ENCODE measurements around the gene APAF1. TPM values are rescaled to one million over a fixed set of nuclear protein-coding genes. Genes with fewer than 3 reads are reported as not detected.
"Not testable (repeated sequence)": the region's sequence is repeated elsewhere in the genome, so short reads cannot be mapped to it uniquely, and the experiment has no call there.

APAF1 gene
- total RNA-seq, 1 donor from 2014 or later: 28.3 TPM

- H3K27me3 Mint-ChIP-seq (ENCODE audit: low read depth); intact Hi-C loops (cut with micrococcal nuclease): not testable (repeated sequence)
- H3K27ac Mint-ChIP-seq: peak overlapping the region; percentile 49
These were observed 2.3 kb upstream of the APAF1 start for GRCh38 chr12:98642801-98643200.

GRCh38 chr12:98644433-98644711 is 718 bp upstream of the APAF1 start:
- Mint-ChIP-seq H3K27me3 (ENCODE audit: low read depth) (no peaks in the 10 kb centered on the region), H3K4me3 (ENCODE audit: low read depth) (peak overlapping the region; percentile 97), H3K9me3 (no peaks in the 10 kb centered on the region), H3K36me3 (ENCODE audit: low read depth) (peaks cover 28% of the 10 kb centered on the region), H3K4me1 (ENCODE audit: low read depth) (peaks cover 27% of the 10 kb centered on the region), H3K27ac (peak overlapping the region; percentile 98)
- intact Hi-C loops (cut with micrococcal nuclease): loop anchor here (1.0 to 2.0 kb wide), 6 partner anchors 12 to 1738 kb away; partner anchors contain the start of genes ACTR6, NEDD1 and TMPO
- DNase-seq (ENCODE audit: low spot score): no peak

More at GRCh38 chr12:98642801-98643200, 2.3 kb upstream of the APAF1 start:
- H3K9me3 Mint-ChIP-seq; DNase-seq (ENCODE audit: low spot score): not testable (repeated sequence)
- peak overlapping the region; percentile 97 for H3K4me3 Mint-ChIP-seq (ENCODE audit: low read depth)
- peaks cover 29% of the 10 kb centered on the region for H3K36me3 Mint-ChIP-seq (ENCODE audit: low read depth)
- peaks cover 28% of the 10 kb centered on the region for H3K4me1 Mint-ChIP-seq (ENCODE audit: low read depth)

- peak overlapping the region; percentile 79 for H3K27ac Mint-ChIP-seq
- peak overlapping the region; percentile 97 for H3K4me3 Mint-ChIP-seq (ENCODE audit: low read depth)
- H3K4me1 Mint-ChIP-seq (ENCODE audit: low read depth): peaks cover 32% of the 10 kb centered on the region
- peaks cover 35% of the 10 kb centered on the region for H3K36me3 Mint-ChIP-seq (ENCODE audit: low read depth)
- intact Hi-C loops (cut with micrococcal nuclease): loop anchor here (1.0 to 2.0 kb wide), 5 partner anchors 52 to 1739 kb away; partner anchors contain the start of genes ACTR6, NEDD1, SLC25A3 and TMPO
- peak; percentile 16 for DNase-seq (ENCODE audit: low spot score)
- H3K27me3 Mint-ChIP-seq (ENCODE audit: low read depth): no peaks in the 10 kb centered on the region
- no peaks in the 10 kb centered on the region for H3K9me3 Mint-ChIP-seq
These were observed 530 bp downstream of the APAF1 start for GRCh38 chr12:98645572-98646067.

GRCh38 chr12:98646294-98647090 is 1.4 kb downstream of the APAF1 start:
- Mint-ChIP-seq H3K4me1 (ENCODE audit: low read depth) (peaks cover 32% of the 10 kb centered on the region), H3K27ac (peak overlapping the region; percentile 14), H3K36me3 (ENCODE audit: low read depth) (peaks cover 28% of the 10 kb centered on the region), H3K4me3 (ENCODE audit: low read depth) (peak overlapping the region; percentile 97), H3K9me3 (no peaks in the 10 kb centered on the region), H3K27me3 (ENCODE audit: low read depth) (no peaks in the 10 kb centered on the region)
- no peak for DNase-seq (ENCODE audit: low spot score)
- intact Hi-C loops (cut with micrococcal nuclease): no loop called here

GRCh38 chr12:98651328-98651727 is 6.2 kb downstream of the APAF1 start:
- H3K9me3 Mint-ChIP-seq: no peaks in the 10 kb centered on the region
- no peaks in the 10 kb centered on the region for H3K27me3 Mint-ChIP-seq (ENCODE audit: low read depth)
- H3K4me3 Mint-ChIP-seq (ENCODE audit: low read depth): no peak overlapping the region
- no peak overlapping the region for H3K27ac Mint-ChIP-seq
- H3K36me3 Mint-ChIP-seq (ENCODE audit: low read depth): peaks cover 27% of the 10 kb centered on the region
- peaks cover 26% of the 10 kb centered on the region for H3K4me1 Mint-ChIP-seq (ENCODE audit: low read depth)
- intact Hi-C loops (cut with micrococcal nuclease): loop anchor here (10.0 kb wide), 1 partner anchor 227 kb away; no protein-coding TSS in a partner anchor
- DNase-seq (ENCODE audit: low spot score): no peak

- H3K4me1 Mint-ChIP-seq (ENCODE audit: low read depth): peaks cover 20% of the 10 kb centered on the region
- no peaks in the 10 kb centered on the region for H3K9me3 Mint-ChIP-seq
- H3K27me3 Mint-ChIP-seq (ENCODE audit: low read depth): no peaks in the 10 kb centered on the region
- no peak for DNase-seq (ENCODE audit: low spot score)
- intact Hi-C loops (cut with micrococcal nuclease): loop anchor here (1.0 to 10.0 kb wide), 3 partner anchors 88 to 229 kb away; no protein-coding TSS in a partner anchor
- H3K36me3 Mint-ChIP-seq (ENCODE audit: low read depth): peaks cover 32% of the 10 kb centered on the region
- H3K4me3 Mint-ChIP-seq (ENCODE audit: low read depth): no peak overlapping the region
- no peak overlapping the region for H3K27ac Mint-ChIP-seq
These were observed 8.9 kb downstream of the APAF1 start for GRCh38 chr12:98653866-98654493.

GRCh38 chr12:98656289-98657101 is 11.4 kb downstream of the APAF1 start:
- peaks cover 15% of the 10 kb centered on the region for H3K4me1 Mint-ChIP-seq (ENCODE audit: low read depth)
- H3K36me3 Mint-ChIP-seq (ENCODE audit: low read depth): peaks cover 32% of the 10 kb centered on the region
- no peak for DNase-seq (ENCODE audit: low spot score)
- H3K9me3 Mint-ChIP-seq: no peaks in the 10 kb centered on the region
- no peaks in the 10 kb centered on the region for H3K27me3 Mint-ChIP-seq (ENCODE audit: low read depth)
- peak overlapping the region; percentile 72 for H3K27ac Mint-ChIP-seq
- H3K4me3 Mint-ChIP-seq (ENCODE audit: low read depth): peak overlapping the region; percentile 5
- intact Hi-C loops (cut with micrococcal nuclease): loop anchor here (1.0 to 10.0 kb wide), 3 partner anchors 12 to 232 kb away; partner anchors contain the start of gene IKBIP

GRCh38 chr12:98660521-98660920 is 15.4 kb downstream of the APAF1 start:
- Mint-ChIP-seq H3K9me3 (no peaks in the 10 kb centered on the region), H3K27me3 (ENCODE audit: low read depth) (no peaks in the 10 kb centered on the region), H3K4me1 (ENCODE audit: low read depth) (peaks cover 11% of the 10 kb centered on the region), H3K4me3 (ENCODE audit: low read depth) (no peak overlapping the region), H3K36me3 (ENCODE audit: low read depth) (peaks cover 49% of the 10 kb centered on the region), H3K27ac (no peak overlapping the region)
- intact Hi-C loops (cut with micrococcal nuclease): no loop called here
- no peak for DNase-seq (ENCODE audit: low spot score)

- no peaks in the 10 kb centered on the region for H3K9me3 Mint-ChIP-seq
- DNase-seq (ENCODE audit: low spot score): no peak
- peaks cover 61% of the 10 kb centered on the region for H3K36me3 Mint-ChIP-seq (ENCODE audit: low read depth)
- peaks cover 14% of the 10 kb centered on the region for H3K4me1 Mint-ChIP-seq (ENCODE audit: low read depth)
- no peak overlapping the region for H3K27ac Mint-ChIP-seq
- H3K4me3 Mint-ChIP-seq (ENCODE audit: low read depth): no peak overlapping the region
- intact Hi-C loops (cut with micrococcal nuclease): no loop called here
- H3K27me3 Mint-ChIP-seq (ENCODE audit: low read depth): no peaks in the 10 kb centered on the region
These were observed 24.7 kb downstream of the APAF1 start for GRCh38 chr12:98669751-98670150.

- H3K36me3 Mint-ChIP-seq (ENCODE audit: low read depth): peaks cover 57% of the 10 kb centered on the region
- H3K27me3 Mint-ChIP-seq (ENCODE audit: low read depth): no peaks in the 10 kb centered on the region
- H3K9me3 Mint-ChIP-seq: no peaks in the 10 kb centered on the region
- intact Hi-C loops (cut with micrococcal nuclease): no loop called here
- peaks cover 12% of the 10 kb centered on the region for H3K4me1 Mint-ChIP-seq (ENCODE audit: low read depth)
- H3K27ac Mint-ChIP-seq: no peak overlapping the region
- DNase-seq (ENCODE audit: low spot score): no peak
- H3K4me3 Mint-ChIP-seq (ENCODE audit: low read depth): no peak overlapping the region
These were observed 26.4 kb downstream of the APAF1 start for GRCh38 chr12:98671459-98671858.

GRCh38 chr12:98674841-98675240 is 29.8 kb downstream of the APAF1 start:
- peaks cover 35% of the 10 kb centered on the region for H3K36me3 Mint-ChIP-seq (ENCODE audit: low read depth)

GRCh38 chr12:98678236-98678945 is 33.3 kb downstream of the APAF1 start:
- H3K27me3 Mint-ChIP-seq (ENCODE audit: low read depth): no peaks in the 10 kb centered on the region
- no peak overlapping the region for H3K4me3 Mint-ChIP-seq (ENCODE audit: low read depth)
- intact Hi-C loops (cut with micrococcal nuclease): no loop called here
- H3K27ac Mint-ChIP-seq: no peak overlapping the region
- DNase-seq (ENCODE audit: low spot score): no peak
- no peaks in the 10 kb centered on the region for H3K4me1 Mint-ChIP-seq (ENCODE audit: low read depth)
- no peaks in the 10 kb centered on the region for H3K9me3 Mint-ChIP-seq
- peaks cover 45% of the 10 kb centered on the region for H3K36me3 Mint-ChIP-seq (ENCODE audit: low read depth)

More at GRCh38 chr12:98674841-98675240, 29.8 kb downstream of the APAF1 start:
- Mint-ChIP-seq H3K4me3 (ENCODE audit: low read depth) (no peak overlapping the region), H3K9me3 (no peaks in the 10 kb centered on the region), H3K27ac (no peak overlapping the region), H3K27me3 (ENCODE audit: low read depth) (no peaks in the 10 kb centered on the region), H3K4me1 (ENCODE audit: low read depth) (no peaks in the 10 kb centered on the region)
- no peak for DNase-seq (ENCODE audit: low spot score)
- intact Hi-C loops (cut with micrococcal nuclease): no loop called here
